ENCODE measurements around the gene KIAA1143.

- TF ChIP-seq CTCF (IDR thresholded peaks at IDR 0.05 in 4 of 5, conservative IDR thresholded peaks at IDR 0.05 in 1 of 5) (no peak), POLR2A (IDR thresholded peaks at IDR 0.05) (no peak)
These were observed 44.5 kb upstream of the KIAA1143 start for GRCh38 chr3:44805960-44806359.

All from gastrocnemius medialis (tissue), 4 donors.